Skeletal muscle tissue (tissue), 4 donors: Measurements from ENCODE around the gene RPS15. TPM values are rescaled to one million over a fixed set of nuclear protein-coding genes. Genes with fewer than 3 reads are reported as not detected.

Experiments
- H3K27ac ChIP-seq: one replicate; pipeline ENCODE4 v1.7.0; 2013; ENCODE audit warnings: mild to moderate bottlenecking, low read depth, low read length, inconsistent platforms
- H3K27me3 ChIP-seq, 3 donors: one replicate each; pipeline ENCODE4 v1.7.0; 2013; ENCODE audit warnings: low read length in 3 of 3; ENCODE audit not compliant: control insufficient read depth in 3 of 3, insufficient read depth in 3 of 3
- H3K36me3 ChIP-seq, 3 donors: one replicate each; pipeline ENCODE4 v1.7.0; 2013; ENCODE audit warnings: low read length in 3 of 3; ENCODE audit not compliant: control insufficient read depth in 3 of 3, insufficient read depth in 3 of 3
- H3K4me1 ChIP-seq, 3 donors: one replicate each; pipeline ENCODE4 v1.7.0; 2013; ENCODE audit warnings: low read length in 3 of 3, mild to moderate bottlenecking in 3 of 3; ENCODE audit not compliant: control insufficient read depth in 3 of 3, insufficient read depth in 3 of 3
- H3K4me3 ChIP-seq, 3 donors: one replicate each; pipeline ENCODE4 v1.7.0; 2013; ENCODE audit warnings: low read length in 3 of 3
- H3K9ac ChIP-seq, 3 donors: one replicate each; pipeline ENCODE4 v1.7.0; 2013; ENCODE audit warnings: low read length in 3 of 3, mild to moderate bottlenecking in 3 of 3, moderate library complexity in 2 of 3, low read depth in 1 of 3
- H3K9me3 ChIP-seq, 3 donors: one replicate each; pipeline ENCODE4 v1.7.0; 2013; ENCODE audit warnings: low read length in 3 of 3; ENCODE audit not compliant: control insufficient read depth in 3 of 3
- total RNA-seq: library from RNA; depleted of rRNA; stranded (reverse); fragments of >200 nt; gene quantifications from one replicate; pipeline ENCODE4 v1.2.3, GENCODE V29; 2014
- donor health status: Osteomylitis.

The RPS15 gene
- total RNA-seq, 1 donor from 2014 or later = 354 TPM

DNA sequence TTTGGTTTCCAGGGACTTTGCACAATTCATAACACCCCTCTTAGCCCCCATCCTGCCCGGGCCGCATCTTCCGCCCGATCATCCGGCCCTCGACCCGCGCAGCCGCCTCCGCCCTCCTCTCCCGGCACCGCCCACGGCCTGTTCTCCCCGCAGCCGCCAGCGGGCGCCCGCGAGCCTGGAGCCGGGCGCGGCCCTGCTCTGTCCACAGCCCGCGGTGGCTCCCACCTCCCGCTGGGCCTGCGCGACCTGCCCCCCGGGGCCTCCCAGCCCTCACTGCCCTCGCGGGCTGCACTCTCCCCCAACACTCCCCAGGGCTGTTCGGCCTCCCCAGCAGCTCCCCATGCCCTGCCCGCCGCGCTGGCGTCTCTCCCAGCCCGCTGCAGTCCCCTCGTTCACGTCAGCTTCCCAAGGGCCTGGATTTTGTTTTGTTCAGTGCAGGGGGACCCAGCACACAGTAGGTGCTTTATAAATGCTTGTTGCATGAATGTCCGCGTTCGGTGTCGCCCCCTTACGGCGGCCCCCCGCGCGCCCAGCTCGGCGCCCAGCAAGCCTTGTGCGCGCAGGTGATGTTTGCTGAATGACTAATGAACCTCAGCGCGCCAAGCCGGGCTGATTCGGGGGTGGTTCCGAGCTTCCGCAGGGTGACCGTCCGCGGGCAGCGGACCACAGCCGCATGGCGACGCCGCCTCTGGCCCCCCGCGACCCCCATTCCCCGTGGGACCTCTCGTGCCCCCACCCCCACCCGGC is 7.2 kb downstream of the RPS15 start:
- Histone ChIP-seq H3K27me3 (peaks cover 37 to 48% (median 45%) of the 10 kb centered on the region in 3 donors), H3K9ac (peak overlapping the region in 1 of 3 donors; percentile 33), H3K9me3 (no peaks in the 10 kb centered on the region), H3K36me3 (peaks cover 14 to 23% (median 15%) of the 10 kb centered on the region in 3 donors), H3K4me3 (peak overlapping the region in 2 of 3 donors; percentile 29 to 46), H3K4me1 (peaks cover 0 to 17% (median 13%) of the 10 kb centered on the region in 3 donors), H3K27ac (no peak overlapping the region)

DNA sequence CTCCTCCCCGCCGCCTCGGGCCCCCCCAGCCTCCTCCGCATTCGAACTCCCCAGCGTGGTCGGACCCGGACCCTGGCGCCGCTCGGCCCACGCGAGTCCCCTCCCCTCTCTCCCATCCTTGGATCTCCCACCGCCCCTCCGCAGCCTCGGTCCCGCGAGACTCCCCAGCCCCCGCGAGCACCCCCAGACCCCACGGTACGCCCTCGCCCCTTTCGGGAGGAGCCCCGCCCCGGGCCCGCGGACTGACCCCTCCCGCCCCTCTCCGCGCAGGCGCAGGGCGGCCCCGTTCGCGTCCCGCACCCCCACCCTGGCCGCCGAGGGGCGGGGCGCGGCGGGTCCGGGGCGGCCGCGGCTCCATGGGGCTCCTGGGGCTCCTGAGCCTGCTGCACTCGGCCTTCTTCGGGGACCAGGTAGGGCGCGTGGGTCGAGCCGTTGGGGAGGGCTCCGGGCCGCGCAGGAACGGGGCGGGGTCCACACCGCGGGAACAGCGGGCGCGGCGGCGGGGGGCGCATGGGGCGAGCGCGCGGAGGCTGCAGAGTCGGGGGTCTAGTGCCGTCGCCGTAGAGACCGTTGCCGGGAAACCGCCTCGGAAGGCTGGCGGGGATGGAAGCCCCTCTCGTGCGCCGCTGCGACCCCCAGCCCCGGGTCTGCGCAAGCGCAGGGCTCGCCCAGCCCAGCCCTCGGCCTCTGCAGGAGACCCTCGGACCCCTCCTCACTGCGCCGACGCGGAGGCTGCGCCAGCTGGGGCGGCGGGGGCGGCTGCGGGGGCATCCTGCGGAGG is 7.9 kb downstream of the RPS15 start:
- H3K27ac ChIP-seq = no peak overlapping the region
- H3K9ac ChIP-seq = no peak overlapping the region
- peaks cover 6 to 15% (median 7%) of the 10 kb centered on the region in 3 donors for H3K36me3 ChIP-seq
- peaks cover 0 to 10% (median 7%) of the 10 kb centered on the region in 3 donors for H3K4me1 ChIP-seq
- no peaks in the 10 kb centered on the region for H3K9me3 ChIP-seq
- no peak overlapping the region for H3K4me3 ChIP-seq
- H3K27me3 ChIP-seq = peaks cover 45 to 56% (median 53%) of the 10 kb centered on the region in 3 donors

- Histone ChIP-seq H3K9ac (no peak overlapping the region), H3K36me3 (peaks cover 0 to 9% (median 4%) of the 10 kb centered on the region in 3 donors), H3K27ac (no peak overlapping the region), H3K4me1 (peaks cover 0 to 9% (median 7%) of the 10 kb centered on the region in 3 donors), H3K9me3 (no peaks in the 10 kb centered on the region), H3K27me3 (peaks cover 52 to 63% (median 61%) of the 10 kb centered on the region in 3 donors), H3K4me3 (no peak overlapping the region)
These were observed 8.7 kb downstream of the RPS15 start for GRCh38 chr19:1446713-1447481.

- H3K27me3 ChIP-seq = peaks cover 58 to 69% (median 67%) of the 10 kb centered on the region in 3 donors
- peaks cover 0 to 11% (median 8%) of the 10 kb centered on the region in 3 donors for H3K4me1 ChIP-seq
- H3K4me3 ChIP-seq = no peak overlapping the region
- H3K27ac ChIP-seq = no peak overlapping the region
- H3K9ac ChIP-seq = no peak overlapping the region
- H3K36me3 ChIP-seq = peaks cover 0 to 2% (median 0%) of the 10 kb centered on the region in 3 donors
- H3K9me3 ChIP-seq = no peaks in the 10 kb centered on the region
These were observed 9.3 kb downstream of the RPS15 start for GRCh38 chr19:1447504-1447903.

- no peaks in the 10 kb centered on the region for H3K36me3 ChIP-seq
- H3K9ac ChIP-seq = no peak overlapping the region
- H3K9me3 ChIP-seq = no peaks in the 10 kb centered on the region
- H3K27me3 ChIP-seq = peaks cover 62 to 74% (median 71%) of the 10 kb centered on the region in 3 donors
- no peak overlapping the region for H3K4me3 ChIP-seq
- peaks cover 0 to 15% (median 11%) of the 10 kb centered on the region in 3 donors for H3K4me1 ChIP-seq
- no peak overlapping the region for H3K27ac ChIP-seq
These were observed 9.7 kb downstream of the RPS15 start for GRCh38 chr19:1447944-1448343.

GRCh38 chr19:1449467-1450442 is 11.6 kb downstream of the RPS15 start, which contains the start of gene APC2:
APC2 (plus strand) TSS chr19:1450121; CDS start chr19:1453002, 2,881 bp downstream.
- Histone ChIP-seq H3K27me3 (peaks cover 77 to 86% (median 83%) of the 10 kb centered on the region in 3 donors), H3K27ac (no peak within 1 kb of the TSS), H3K9me3 (no peaks in the 10 kb centered on the region), H3K4me3 (no peak within 1 kb of the TSS), H3K9ac (no peak within 1 kb of the TSS), H3K36me3 (no peaks in the 10 kb centered on the region), H3K4me1 (peaks cover 0 to 22% (median 19%) of the 10 kb centered on the region in 3 donors)

DNA sequence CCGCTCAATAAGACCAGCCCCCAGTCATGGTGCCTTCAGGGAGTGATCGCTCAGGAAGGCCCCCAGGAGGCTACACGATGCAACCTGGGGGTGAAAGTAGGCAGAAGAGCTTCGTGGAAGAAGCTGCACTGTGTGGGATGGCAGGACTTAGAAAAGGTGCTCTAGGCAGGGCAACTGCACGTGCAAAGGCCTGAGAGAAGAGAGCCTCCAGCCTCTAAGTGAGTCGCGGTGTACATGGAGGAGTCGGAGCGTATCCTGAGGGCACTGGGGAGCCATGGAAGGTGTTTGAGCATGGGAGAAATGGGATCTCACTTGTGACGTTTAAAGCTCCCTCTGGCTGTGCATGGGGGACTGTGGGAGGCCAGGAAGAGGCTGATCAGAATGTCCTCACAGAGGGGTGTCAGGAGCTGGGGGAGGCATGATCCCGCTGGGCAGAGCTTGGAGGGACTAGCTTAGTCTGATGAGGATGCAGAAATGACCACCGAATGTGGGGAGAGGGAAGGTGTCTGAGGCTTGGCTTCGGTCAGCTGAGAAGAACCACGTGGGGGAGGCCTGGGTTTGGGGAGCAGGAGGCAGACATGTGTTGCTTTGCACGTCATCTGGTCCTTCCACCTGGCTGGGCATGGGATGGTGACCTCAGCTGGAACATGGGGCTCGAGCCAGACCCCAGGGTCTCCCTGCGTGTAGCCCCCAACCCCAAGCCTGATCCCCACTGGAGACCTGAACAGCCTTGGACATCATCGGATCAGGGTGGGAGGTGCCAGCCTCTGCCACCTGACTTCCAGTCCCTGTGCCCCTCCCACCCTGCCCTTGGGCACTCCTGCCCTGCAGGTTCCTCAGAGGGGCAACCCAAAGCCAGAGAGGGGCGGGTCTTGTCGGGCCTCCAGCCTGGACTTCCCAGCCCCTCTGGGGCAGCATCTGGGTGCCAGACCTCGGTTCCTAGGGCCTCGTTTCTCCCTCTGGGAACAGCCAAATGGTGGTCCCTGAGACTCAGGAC is 12.8 kb downstream of the RPS15 start:
- Histone ChIP-seq H3K9me3 (no peaks in the 10 kb centered on the region), H3K36me3 (no peaks in the 10 kb centered on the region), H3K4me1 (peaks cover 0 to 17% (median 16%) of the 10 kb centered on the region in 3 donors), H3K27me3 (peaks cover 84 to 89% (median 88%) of the 10 kb centered on the region in 3 donors), H3K4me3 (no peak overlapping the region), H3K9ac (no peak overlapping the region), H3K27ac (no peak overlapping the region)
